Activated naive CD4-positive, alpha-beta T cell treated with anti-CD3 and anti-CD28 coated beads, Interleukin-2, amount 50 U/mL, for 72 hours (primary cell): Measurements from ENCODE around the gene GOLGA7B. TPM values are rescaled to one million over a fixed set of nuclear protein-coding genes. Genes with fewer than 3 reads are reported as not detected.
A peak's percentile ranks its signal among the peaks of the same experiment; 100 is the strongest.

Experiments used
- ATAC-seq, 2 donors: fragments of 150-1000 bp; cut with Tn5 transposase; 2 replicates each; pipeline ENCODE4 v1.10.0; 2021; ENCODE audit warnings: mild to moderate bottlenecking in 2 of 2, moderate library complexity in 2 of 2
- DNase-seq, 2 donors: peaks; one replicate each; pipeline ENCODE4 v3.0.0; 2021 to 2022; ENCODE audit warnings: low spot score in 2 of 2
- H3K27ac Mint-ChIP-seq, 2 donors: one replicate each; pipeline ENCODE4 v1.8.0; 2022; ENCODE audit warnings: mild to moderate bottlenecking in 2 of 2, mixed read lengths in 2 of 2
- H3K36me3 Mint-ChIP-seq, 2 donors: one replicate each; pipeline ENCODE4 v1.8.0; 2022; ENCODE audit warnings: mixed read lengths in 2 of 2
- H3K9me3 Mint-ChIP-seq, 2 donors: one replicate each; pipeline ENCODE4 v1.8.0; 2022; ENCODE audit warnings: mixed read lengths in 2 of 2
- total RNA-seq, 2 donors: library from RNA; stranded (reverse); gene quantifications; one replicate each; pipeline ENCODE4 v1.2.3, GENCODE V29; 2022

The GOLGA7B gene
- total RNA-seq, 2 donors from 2014 or later = 0.41 to 0.88 TPM

- no peak for DNase-seq
- Mint-ChIP-seq H3K27ac (no peak overlapping the region), H3K9me3 (peaks cover 0 to 5% of the 10 kb centered on the region in 2 donors), H3K36me3 (no peaks in the 10 kb centered on the region)
- ATAC-seq = no peak
Observed at GRCh38 chr10:97876402-97876801, 26.8 kb downstream of the GOLGA7B start.

GRCh38 chr10:97879241-97879640 lies 29.6 kb downstream of the GOLGA7B start:
- no peak overlapping the region for H3K27ac Mint-ChIP-seq
- ATAC-seq = no peak
- H3K36me3 Mint-ChIP-seq = no peaks in the 10 kb centered on the region
- H3K9me3 Mint-ChIP-seq = peaks cover 0 to 5% of the 10 kb centered on the region in 2 donors
- no peak for DNase-seq

DNA sequence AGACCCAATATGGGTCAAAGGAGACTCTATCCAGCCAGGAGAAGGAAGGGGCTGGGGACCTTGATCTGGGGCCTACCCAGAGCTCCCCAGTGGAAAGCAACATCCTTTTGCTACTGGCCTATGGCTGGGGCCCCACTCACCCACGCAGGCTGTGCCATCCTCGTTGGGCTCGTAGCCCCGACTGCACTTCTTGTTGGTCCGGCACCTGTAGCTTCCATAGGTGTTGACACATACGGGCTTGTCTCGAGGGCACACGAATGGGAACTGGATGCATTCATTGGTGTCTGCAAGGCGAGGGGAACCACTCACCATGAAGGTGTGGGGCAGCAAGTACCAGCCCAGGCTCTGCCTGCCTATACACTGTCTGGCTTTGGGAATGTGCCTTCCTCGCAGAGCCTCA lies 30.5 kb downstream of the GOLGA7B start:
- no peak overlapping the region for H3K27ac Mint-ChIP-seq
- no peak for DNase-seq
- peaks cover 0 to 5% of the 10 kb centered on the region in 2 donors for H3K9me3 Mint-ChIP-seq
- no peak for ATAC-seq
- no peaks in the 10 kb centered on the region for H3K36me3 Mint-ChIP-seq

DNA sequence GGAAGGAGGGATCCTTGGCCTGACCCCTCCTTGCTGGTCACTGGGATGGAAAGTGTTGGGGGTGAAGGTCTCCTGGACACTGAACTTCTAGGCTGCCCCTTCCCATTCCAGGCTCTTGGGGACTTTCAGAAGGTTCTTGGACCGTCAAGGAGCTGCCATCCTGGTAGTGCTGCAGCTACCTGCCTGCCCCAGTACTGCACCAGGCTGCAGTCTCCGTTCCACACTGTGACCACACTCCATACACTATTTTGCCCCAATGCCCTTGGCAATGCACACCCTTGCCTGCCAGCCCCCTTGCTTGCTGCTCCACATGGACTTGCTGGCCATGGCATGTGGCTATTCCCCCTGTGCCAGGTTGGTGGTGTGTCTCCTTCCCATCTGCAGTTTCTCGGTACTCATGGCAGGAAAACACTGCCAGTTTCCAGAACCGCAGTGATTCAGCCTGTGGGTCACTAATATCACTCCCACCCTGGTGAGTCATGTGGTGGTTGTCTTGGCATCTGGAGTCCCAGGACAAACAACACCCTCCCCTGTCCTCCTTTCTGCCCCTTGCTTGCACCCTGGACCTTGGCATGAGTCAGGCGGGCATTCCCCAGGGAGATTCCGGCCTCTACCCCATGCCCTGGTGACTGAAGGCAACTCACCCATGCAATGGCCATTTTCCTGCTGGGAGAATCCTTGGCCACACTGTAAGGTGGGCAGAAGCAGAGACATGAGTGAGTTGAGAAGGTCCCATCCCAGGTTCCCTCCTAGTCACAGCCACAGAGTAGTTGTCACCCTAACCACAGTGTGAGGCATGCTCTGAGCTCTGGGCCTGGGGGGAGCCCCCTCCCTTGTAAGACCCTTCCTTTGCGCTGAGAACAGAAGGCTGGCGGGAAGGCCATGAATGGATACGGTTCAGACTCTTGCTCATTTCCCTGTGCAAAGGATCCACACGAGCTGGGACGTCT lies 32.8 kb downstream of the GOLGA7B start:
- no peaks in the 10 kb centered on the region for H3K36me3 Mint-ChIP-seq
- ATAC-seq = peak; percentile 34 to 87
- peak in 1 of 2 donors; percentile 68 for DNase-seq
- H3K27ac Mint-ChIP-seq = peak overlapping the region; percentile 52 to 81
- peaks cover 0 to 5% of the 10 kb centered on the region in 2 donors for H3K9me3 Mint-ChIP-seq

DNA sequence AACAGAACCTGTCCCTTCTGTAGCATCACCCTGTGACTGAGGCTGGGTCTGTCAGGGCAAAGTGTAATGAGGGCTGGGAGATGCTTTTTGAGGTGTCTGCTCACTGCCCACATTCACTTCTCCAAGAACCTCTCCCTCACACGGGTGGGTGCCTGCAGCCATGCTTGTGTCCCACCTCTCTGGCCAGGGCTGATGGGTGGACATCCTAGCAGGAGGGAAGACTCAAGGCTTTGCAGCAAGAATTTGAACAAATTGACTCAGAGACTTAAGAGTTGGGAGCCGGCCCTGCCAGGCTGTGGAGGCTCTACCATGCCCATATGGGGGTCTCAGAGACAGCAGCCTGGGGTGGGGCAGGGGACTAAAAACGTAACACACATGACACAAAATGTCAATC lies 33.4 kb downstream of the GOLGA7B start:
- H3K27ac Mint-ChIP-seq = no peak overlapping the region
- peaks cover 0 to 5% of the 10 kb centered on the region in 2 donors for H3K9me3 Mint-ChIP-seq
- peak in 1 of 2 donors; percentile 9 for ATAC-seq
- DNase-seq = no peak
- H3K36me3 Mint-ChIP-seq = no peaks in the 10 kb centered on the region

DNA sequence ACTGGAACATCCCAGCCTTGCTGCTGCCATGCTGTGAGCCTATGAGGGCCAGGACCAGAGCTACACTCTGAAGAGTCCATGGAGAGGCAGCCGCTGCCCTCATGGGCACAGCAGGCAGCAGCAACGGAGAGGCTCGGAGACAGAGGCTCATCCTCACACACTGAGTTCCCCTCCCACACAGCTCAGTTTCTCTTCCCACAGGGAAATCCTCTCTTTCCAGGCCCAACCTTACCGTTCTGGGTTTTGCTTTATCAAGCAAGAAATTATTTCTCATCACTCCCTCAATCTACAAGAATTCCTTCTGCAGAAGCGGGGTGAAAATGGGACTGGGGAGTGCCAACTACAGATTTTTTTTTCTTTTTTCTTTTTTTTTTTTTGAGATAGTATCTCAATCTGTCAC lies 36.6 kb downstream of the GOLGA7B start:
- H3K27ac Mint-ChIP-seq = peak overlapping the region in 1 of 2 donors; percentile 65
- H3K36me3 Mint-ChIP-seq = no peaks in the 10 kb centered on the region
- ATAC-seq (no peak), DNase-seq (no peak)
- no peaks in the 10 kb centered on the region for H3K9me3 Mint-ChIP-seq

DNA sequence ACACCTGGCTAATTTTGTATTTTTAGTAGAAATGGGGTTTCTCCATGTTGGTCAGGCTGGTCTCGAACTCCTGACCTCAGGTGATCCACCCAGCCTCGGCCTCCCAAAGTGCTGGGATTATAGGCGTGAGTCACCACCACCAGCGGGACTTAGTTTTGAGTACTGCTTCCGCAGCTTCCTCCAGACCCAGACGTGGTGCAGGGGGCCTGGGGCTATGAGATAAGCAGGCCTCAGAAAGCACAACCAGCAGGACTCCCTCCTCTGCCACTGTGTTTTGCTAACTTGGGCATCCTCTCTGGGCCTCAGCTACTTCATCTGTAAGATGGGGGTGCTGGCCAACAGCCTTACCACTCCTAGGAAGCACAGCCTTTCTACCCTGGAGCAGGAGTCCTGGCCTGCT lies 37.8 kb downstream of the GOLGA7B start:
- H3K27ac Mint-ChIP-seq = no peak overlapping the region
- no peaks in the 10 kb centered on the region for H3K9me3 Mint-ChIP-seq
- ATAC-seq (no peak), DNase-seq (no peak)
- no peaks in the 10 kb centered on the region for H3K36me3 Mint-ChIP-seq

DNA sequence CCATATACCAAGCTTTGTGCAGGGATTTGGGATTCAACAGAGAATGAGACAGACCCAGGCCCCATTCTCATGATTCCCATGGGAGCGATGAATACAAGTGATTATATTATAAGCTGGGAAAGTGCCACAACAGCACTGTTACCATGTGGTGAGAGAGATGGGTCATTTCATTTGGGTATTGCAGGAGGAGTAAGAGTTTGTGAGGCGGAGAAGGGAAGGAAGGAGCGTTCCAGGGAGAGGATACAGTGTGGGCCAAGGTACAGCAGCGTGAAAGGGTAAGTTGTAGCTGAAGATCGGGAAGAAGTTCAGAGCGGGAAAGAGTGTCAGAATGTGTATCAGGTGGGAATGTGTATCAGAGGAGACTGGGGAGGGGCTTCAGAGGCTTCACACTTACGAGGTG lies 38.5 kb downstream of the GOLGA7B start:
- no peak for ATAC-seq
- no peaks in the 10 kb centered on the region for H3K36me3 Mint-ChIP-seq
- no peak for DNase-seq
- no peak overlapping the region for H3K27ac Mint-ChIP-seq
- H3K9me3 Mint-ChIP-seq = no peaks in the 10 kb centered on the region

- DNase-seq = no peak
- ATAC-seq = no peak
- H3K36me3 Mint-ChIP-seq = no peaks in the 10 kb centered on the region
- no peak overlapping the region for H3K27ac Mint-ChIP-seq
- H3K9me3 Mint-ChIP-seq = no peaks in the 10 kb centered on the region
Observed at GRCh38 chr10:97888641-97889262, 39.1 kb downstream of the GOLGA7B start.

DNA sequence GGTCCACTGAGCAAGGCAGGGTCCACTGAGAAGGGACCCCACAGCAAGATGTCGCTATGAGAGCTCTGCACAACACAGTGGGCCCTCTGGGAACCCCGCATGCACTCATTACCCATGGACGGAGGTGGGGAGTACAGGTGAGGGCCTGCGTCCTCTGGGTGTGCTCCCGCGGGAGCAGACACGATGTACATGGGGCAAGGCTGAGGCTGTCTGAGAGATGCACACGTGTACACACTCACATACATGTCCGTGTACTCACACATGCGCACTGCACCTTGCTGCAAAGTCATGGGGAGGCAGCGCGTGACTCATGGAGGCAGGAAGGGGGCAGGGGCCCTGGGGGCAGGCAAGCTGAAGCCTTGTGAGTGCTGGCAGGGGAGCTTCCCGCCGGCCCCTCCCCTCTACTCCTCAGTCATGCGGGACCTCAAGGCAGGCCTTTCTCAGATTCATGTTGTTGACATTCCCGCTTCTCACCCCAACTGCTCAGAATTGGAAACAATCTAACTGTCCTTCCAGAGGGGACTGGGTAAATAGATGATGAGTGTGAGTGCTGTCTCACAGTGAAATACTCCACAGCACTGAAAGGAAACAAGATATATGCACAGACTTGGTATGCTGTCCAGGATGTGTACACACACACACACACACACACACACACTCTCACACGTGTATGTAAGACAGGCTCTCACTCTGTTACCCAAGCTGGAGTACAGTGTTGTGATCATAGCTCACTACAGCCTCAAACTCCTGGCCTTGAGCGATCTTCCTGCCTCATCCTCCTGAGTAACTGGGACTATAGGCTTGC lies 40.0 kb downstream of the GOLGA7B start:
- Mint-ChIP-seq H3K9me3 (no peaks in the 10 kb centered on the region), H3K36me3 (no peaks in the 10 kb centered on the region), H3K27ac (no peak overlapping the region)
- DNase-seq = no peak
- ATAC-seq = peak in 1 of 2 donors; percentile 20

GRCh38 chr10:97891497-97892167 lies 42.0 kb downstream of the GOLGA7B start:
- Mint-ChIP-seq H3K36me3 (no peaks in the 10 kb centered on the region), H3K27ac (no peak overlapping the region), H3K9me3 (no peaks in the 10 kb centered on the region)
- DNase-seq (no peak), ATAC-seq (no peak)

- DNase-seq (no peak), ATAC-seq (no peak)
- no peak overlapping the region for H3K27ac Mint-ChIP-seq
- no peaks in the 10 kb centered on the region for H3K36me3 Mint-ChIP-seq
- H3K9me3 Mint-ChIP-seq = no peaks in the 10 kb centered on the region
Observed at GRCh38 chr10:97892506-97892905, 42.9 kb downstream of the GOLGA7B start.

DNA sequence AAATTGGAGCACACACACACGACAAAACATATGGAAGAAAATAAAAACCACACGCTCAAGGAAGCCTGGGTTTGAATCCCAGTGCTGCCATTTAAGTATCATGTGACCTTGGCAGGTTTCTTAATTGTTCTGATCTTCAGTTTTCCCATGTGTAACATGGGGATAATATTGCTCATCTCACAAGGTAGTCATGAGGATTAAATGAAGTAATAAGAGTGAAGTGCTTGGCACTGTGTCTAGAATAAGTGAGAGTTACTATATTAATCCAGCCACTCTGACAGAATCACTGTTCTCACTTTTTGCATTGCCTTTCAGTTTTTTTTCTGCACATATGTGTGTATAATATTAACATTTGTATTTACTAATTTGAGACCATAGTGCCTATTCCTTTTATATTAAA lies 43.3 kb downstream of the GOLGA7B start:
- Mint-ChIP-seq H3K9me3 (no peaks in the 10 kb centered on the region), H3K27ac (no peak overlapping the region), H3K36me3 (no peaks in the 10 kb centered on the region)
- ATAC-seq (no peak), DNase-seq (no peak)

- H3K36me3 Mint-ChIP-seq = no peaks in the 10 kb centered on the region
- no peak overlapping the region for H3K27ac Mint-ChIP-seq
- ATAC-seq (no peak), DNase-seq (no peak)
- no peaks in the 10 kb centered on the region for H3K9me3 Mint-ChIP-seq
Observed at GRCh38 chr10:97894092-97894491, 44.4 kb downstream of the GOLGA7B start.

DNA sequence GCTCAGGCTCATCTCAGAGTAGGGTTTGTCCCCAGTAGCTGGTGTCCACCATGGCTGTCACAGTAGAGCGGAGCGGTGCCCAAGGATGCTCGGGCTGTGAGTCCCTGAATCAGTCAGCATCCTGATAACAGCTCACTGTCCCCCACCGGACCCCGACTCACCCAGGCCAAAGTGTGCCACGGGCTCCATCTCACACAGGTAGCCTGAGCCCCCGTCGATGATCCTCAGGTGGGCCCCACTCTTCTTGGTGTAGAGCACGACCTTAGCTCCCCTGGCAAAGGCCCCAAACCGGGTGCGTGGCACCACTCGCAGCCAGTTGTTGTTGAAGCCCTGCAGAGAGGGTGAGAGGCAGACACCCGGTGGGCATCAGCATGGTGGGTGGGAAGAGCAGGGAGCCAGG lies 45.4 kb downstream of the GOLGA7B start:
- DNase-seq (no peak), ATAC-seq (no peak)
- no peaks in the 10 kb centered on the region for H3K36me3 Mint-ChIP-seq
- no peaks in the 10 kb centered on the region for H3K9me3 Mint-ChIP-seq
- H3K27ac Mint-ChIP-seq = no peak overlapping the region

- Mint-ChIP-seq H3K36me3 (no peaks in the 10 kb centered on the region), H3K9me3 (no peaks in the 10 kb centered on the region), H3K27ac (no peak overlapping the region)
- ATAC-seq (no peak), DNase-seq (no peak)
Observed at GRCh38 chr10:97895915-97896314, 46.3 kb downstream of the GOLGA7B start.
